RKO (cell line): ENCODE results near the gene DDX41.
A peak's percentile ranks its signal among the peaks of the same experiment; 100 is the strongest.

Experiments
- DNase-seq: peaks from one replicate; pipeline ENCODE4 v3.0.0-alpha.2; 2016; ENCODE audit warnings: low spot score

Gene DDX41

GRCh38 chr5:177483994-177484901, 32.5 kb downstream of the DDX41 start:
- DNase-seq: no peak

GRCh38 chr5:177483042-177483441, 33.7 kb downstream of the DDX41 start:
- DNase-seq: no peak

- no peak for DNase-seq
These were observed 34.4 kb downstream of the DDX41 start for GRCh38 chr5:177482359-177482795.

GRCh38 chr5:177479774-177480173, 37.0 kb downstream of the DDX41 start:
- no peak for DNase-seq

GRCh38 chr5:177478711-177479646, 37.8 kb downstream of the DDX41 start:
- peak; percentile 46 for DNase-seq

GRCh38 chr5:177477701-177478477, 38.9 kb downstream of the DDX41 start:
- DNase-seq: no peak

- no peak for DNase-seq
These were observed 40.1 kb downstream of the DDX41 start for GRCh38 chr5:177476531-177477233.

- no peak for DNase-seq
These were observed 41.0 kb downstream of the DDX41 start for GRCh38 chr5:177475563-177476427.

- no peak for DNase-seq
These were observed 41.8 kb downstream of the DDX41 start for GRCh38 chr5:177474846-177475562.

GRCh38 chr5:177474002-177474476, 42.7 kb downstream of the DDX41 start:
- no peak for DNase-seq

- peak; percentile 61 for DNase-seq
These were observed 43.2 kb downstream of the DDX41 start, which contains the start of gene DBN1 for GRCh38 chr5:177473443-177474001. TSS of gene DBN1 (minus strand) at chr5:177473634. CDS start at chr5:177473521, 113 bp downstream.

- DNase-seq: peak; percentile 49
These were observed 44.0 kb downstream of the DDX41 start for GRCh38 chr5:177472460-177473442.

- DNase-seq: peak; percentile 63
These were observed 45.0 kb downstream of the DDX41 start for GRCh38 chr5:177471610-177472356.

- DNase-seq: peak; percentile 75
These were observed 45.8 kb downstream of the DDX41 start for GRCh38 chr5:177470759-177471536.

GRCh38 chr5:177469750-177470525, 46.8 kb downstream of the DDX41 start:
- DNase-seq: no peak
